GM21447 (cell line): ENCODE data around the gene CHTF18.

ENCODE experiments used
- ATAC-seq: cut with Tn5 transposase; IDR thresholded peaks from one replicate; pipeline ENCODE4 v1.9.1; 2021; ENCODE audit not compliant: unreplicated experiment

The CHTF18 gene

DNA sequence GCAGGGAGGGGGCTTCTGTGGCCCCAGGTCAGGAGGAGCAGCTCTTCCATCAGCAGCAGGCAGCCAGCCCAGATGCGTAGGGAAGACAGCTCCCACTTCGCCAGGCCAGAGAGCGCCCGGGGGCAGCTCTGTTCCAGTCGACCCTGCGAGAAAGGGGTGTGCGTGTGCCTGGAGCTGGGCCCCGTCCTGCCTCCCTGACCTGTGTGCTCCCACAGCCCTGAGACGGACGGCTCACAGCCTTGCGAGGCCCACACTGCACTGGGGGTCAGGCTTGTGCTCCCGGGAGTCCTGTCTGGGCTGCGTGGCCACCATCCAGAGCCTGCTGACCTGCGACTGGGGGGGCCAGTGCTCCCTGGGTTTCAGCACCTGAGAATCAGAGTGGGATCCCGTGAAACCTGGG, 28.4 kb upstream of the CHTF18 start:
- no peak for ATAC-seq

DNA sequence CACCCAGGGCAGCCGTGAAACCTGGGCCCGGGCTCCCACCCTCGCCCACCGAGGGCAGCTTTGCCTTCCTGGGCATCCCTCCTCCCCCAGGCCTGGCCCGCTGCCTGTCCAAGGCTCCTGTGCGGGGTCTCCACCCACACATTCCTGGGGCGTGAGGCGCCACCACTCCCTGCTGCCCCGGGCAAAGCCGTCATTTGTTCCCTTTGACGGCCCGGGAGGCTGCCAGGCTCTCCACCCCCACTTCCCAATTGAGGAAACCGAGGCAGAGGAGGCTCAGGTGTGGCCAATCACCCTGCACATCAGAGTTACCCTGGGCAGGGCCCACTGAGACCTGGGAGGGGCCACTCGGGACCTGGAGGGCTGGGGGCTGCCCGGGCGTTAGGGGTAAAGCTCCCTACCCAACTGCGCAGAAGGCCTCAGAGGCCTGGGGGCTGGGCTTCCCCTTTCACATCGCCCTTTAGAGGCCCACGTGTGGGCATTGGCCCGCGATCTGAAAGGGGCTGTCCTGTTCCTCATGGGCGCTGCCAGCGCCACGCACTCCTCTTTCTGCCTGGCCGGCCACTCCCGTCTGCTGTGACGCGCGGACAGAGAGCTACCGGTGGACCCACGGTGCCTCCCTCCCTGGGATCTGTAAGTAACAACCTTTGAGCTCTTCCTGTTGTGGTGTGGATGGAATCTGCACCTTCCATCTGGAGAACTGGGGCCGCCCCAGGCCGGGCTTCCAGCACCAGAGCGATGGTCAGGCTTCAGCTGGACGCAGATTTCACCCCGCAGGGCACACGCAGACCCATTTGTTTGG, 27.7 kb upstream of the CHTF18 start, which contains the start of gene MSLN:
Gene MSLN (plus strand): TSS at position 190 of the 799 bp plus-strand sequence. CDS start 1,947 bp downstream, outside the sequence.
- ATAC-seq = no peak

DNA sequence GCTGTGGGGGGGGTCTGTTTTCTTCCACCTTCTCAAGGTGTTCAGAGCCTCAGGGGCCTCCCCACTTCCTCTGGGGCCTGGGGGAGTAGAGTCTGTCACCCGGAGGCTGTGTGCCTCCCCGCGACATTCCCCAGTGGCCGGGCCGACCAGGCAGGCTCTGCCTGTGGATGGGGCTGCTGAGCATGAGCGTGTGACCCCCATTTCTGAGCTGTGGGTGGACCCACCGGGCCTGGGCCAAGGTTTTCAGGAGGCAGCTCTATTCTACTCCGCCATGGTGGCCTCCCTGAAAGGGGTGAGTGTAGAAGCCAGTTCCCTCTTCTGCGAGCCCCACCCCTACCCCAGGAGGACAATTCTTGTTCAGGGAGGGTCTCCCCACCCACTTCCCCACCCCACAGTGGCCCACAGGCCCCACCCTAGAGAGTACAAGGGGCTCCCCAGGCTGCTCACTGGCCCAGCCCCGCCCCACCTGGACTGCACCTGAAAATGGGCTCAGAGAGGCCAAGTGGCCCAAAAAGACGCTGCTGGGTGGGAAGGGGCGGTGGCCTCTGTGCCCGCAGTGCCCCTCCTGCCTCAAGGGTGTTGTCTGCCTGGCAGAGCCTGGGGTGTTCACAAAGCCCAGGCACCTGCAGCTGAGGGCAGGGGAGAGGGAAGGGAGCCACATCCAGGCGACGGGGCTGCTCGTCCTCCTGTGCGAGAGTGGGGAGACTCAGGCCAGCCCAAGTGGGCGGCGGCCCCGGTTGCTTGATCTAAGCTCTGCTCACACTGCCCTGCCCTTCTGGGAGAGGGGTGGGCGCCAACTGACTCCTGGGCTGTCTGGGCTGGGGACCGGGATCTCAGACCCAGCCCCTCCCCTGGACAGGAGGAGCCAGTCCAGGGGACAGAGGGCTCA, 26.6 kb upstream of the CHTF18 start:
- ATAC-seq = no peak

DNA sequence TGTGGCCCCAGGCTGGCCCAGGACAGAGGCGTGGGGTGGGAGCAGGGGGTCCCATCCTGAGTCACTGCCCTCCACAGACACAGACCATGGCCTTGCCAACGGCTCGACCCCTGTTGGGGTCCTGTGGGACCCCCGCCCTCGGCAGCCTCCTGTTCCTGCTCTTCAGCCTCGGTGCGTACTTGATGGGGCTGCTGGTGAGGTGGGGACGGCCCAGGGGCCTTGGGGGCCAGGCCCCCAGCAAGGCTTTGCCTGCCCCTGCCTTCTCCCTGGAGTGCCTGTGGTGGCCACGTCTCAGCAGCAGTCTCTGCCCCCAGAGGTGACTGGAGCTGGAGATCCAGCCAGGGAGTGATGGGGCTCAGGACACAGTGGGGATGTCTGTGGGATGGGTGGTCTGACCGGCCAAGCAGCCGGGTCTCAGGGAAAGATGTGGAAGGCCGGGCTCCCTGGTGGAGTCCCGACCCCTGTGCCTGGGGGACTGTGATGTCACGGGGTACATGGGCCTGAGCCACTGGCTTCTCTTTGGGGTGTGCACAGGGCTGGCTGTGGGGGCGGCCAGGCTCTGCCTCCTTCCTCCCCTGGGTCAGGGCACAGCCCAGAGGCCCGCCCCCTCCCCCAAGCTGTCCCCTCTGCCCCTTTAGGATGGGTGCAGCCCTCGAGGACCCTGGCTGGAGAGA, 25.7 kb upstream of the CHTF18 start:
- ATAC-seq = no peak

DNA sequence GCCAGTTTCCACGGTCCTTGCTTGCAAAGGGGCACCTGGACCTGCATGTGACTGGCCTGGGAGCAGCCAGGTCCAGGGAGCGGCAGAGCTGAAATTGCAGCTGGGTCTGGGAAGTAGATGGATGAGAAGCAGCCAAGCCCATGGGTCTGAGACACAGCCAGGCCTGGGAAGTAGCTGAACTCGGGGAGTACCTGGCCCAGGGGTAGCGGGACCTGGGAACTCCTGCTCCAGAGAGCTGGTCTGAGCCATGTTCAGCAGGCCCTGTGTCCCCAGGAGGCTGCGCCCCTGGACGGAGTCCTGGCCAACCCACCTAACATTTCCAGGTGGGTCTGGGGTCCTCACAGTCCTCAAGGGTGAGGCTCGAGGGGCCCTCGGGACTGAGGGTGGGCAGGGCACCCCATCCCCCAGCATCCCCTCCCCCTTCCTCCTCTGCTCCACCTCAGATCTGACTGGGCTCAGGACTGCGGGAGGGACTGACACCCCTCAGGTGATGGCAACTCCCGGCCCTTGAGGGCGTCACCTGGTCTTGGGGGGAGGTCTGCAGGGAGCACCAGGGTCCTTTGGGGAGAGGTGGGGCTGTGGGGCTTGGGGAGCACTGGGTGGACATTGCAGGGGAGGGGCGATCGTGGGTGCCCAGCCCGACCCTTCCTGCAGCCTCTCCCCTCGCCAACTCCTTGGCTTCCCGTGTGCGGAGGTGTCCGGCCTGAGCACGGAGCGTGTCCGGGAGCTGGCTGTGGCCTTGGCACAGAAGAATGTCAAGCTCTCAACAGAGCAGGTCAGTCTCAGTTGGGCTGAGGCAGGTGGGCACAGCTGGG, 24.8 kb upstream of the CHTF18 start:
- no peak for ATAC-seq

DNA sequence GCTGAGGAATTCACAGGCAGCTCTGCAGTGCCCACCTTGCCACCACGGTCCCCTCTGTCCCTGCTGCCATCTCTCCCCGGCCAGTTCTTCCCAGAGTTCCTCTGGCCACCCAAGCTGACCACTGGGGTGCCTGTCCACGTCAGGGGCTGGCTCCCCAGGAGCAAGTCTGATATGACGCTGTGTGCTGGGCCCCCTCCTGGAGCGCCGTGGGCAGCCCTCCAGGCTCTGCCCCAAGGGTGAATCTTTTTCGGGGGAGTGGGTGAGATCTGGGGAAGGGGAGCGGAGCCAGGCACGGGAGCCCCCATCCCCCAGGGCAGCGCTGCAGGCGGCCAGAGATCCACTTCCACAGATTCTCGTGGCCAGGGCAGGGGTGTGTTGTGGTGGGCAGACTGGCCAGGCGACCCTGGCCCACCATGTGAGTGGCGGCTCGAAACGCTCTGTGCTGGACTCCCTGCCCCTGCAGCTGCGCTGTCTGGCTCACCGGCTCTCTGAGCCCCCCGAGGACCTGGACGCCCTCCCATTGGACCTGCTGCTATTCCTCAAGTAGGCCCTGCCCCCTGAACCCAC, 24.2 kb upstream of the CHTF18 start:
- ATAC-seq = no peak

DNA sequence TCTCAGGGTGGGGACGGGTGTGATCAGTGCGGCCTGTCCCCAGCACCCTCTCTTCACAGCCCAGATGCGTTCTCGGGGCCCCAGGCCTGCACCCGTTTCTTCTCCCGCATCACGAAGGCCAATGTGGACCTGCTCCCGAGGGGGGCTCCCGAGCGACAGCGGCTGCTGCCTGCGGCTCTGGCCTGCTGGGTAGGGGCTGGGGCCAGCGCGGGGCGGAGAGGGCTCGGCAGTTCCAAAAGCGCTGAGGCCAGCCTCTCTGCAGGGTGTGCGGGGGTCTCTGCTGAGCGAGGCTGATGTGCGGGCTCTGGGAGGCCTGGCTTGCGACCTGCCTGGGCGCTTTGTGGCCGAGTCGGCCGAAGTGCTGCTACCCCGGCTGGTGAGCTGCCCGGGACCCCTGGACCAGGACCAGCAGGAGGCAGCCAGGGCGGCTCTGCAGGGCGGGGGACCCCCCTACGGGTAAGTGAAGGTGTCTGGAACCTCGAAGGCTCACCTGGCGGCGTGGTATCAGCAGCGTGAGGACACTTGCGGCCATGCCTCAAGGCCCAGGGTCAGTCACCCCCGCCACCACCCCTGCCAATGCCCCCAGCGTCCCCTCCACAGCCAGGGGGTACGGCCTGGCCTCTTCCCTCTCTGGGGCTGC, 23.5 kb upstream of the CHTF18 start:
- ATAC-seq = no peak

DNA sequence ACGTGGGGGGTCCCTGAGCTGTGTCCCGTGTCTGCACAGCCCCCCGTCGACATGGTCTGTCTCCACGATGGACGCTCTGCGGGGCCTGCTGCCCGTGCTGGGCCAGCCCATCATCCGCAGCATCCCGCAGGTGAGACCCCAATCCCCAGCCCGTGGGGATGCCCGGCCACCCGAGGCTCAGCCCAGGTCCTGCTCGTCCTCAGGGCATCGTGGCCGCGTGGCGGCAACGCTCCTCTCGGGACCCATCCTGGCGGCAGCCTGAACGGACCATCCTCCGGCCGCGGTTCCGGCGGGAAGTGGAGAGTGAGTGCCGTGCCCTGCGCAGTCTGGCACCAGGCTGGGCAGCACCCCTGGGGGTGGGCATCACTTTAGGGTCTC, 22.9 kb upstream of the CHTF18 start:
- no peak for ATAC-seq

DNA sequence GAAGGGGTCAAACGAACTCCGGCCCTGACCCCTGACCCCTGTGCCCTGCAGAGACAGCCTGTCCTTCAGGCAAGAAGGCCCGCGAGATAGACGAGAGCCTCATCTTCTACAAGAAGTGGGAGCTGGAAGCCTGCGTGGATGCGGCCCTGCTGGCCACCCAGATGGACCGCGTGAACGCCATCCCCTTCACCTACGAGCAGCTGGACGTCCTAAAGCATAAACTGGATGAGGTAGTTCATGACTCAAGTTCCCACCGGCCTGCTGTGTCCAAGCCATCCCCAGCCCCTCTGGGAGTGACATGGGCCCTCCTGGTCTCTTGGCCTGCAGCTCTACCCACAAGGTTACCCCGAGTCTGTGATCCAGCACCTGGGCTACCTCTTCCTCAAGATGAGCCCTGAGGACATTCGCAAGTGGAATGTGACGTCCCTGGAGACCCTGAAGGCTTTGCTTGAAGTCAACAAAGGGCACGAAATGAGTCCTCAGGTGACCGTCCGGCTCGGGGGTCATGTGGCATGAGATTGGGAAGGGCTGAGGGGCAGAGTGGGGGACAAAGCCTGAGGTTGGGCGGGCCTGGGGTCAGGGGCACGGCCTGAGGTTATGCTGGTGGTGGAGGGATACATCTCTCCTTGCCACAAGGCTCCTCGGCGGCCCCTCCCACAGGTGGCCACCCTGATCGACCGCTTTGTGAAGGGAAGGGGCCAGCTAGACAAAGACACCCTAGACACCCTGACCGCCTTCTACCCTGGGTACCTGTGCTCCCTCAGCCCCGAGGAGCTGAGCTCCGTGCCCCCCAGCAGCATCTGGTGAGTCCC, 22.2 kb upstream of the CHTF18 start:
- ATAC-seq = no peak

DNA sequence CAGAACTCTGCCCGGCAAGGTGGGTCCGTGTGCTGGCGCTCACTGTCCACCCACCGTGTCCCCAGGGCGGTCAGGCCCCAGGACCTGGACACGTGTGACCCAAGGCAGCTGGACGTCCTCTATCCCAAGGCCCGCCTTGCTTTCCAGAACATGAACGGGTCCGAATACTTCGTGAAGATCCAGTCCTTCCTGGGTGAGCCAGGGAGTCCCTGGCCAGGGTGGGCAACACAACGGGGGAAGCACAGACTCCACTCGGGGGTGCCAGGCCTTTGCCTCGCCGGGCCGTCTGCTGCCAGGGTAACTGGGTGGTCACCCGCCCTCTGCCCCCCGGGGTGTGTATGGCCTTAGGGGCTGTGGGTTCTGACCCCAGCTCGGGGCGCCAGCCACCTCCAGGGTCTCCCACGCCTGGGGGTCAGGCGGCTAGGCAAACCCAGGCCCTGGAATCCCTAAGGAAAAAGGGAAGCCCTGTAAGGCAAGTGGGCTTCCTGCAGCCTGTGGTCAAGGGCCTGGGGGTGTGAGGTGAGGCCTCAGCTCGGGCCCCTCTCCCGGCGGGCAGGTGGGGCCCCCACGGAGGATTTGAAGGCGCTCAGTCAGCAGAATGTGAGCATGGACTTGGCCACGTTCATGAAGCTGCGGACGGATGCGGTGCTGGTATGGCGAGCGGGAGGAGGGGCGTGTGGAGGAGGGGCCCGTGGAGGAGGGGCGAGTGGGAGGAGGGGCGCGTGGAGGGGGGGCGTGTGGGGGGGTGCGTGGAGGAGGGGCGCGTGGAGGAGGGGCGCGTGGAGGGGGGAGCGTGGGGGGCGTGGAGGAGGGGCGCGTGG, 21.4 kb upstream of the CHTF18 start:
- no peak for ATAC-seq

DNA sequence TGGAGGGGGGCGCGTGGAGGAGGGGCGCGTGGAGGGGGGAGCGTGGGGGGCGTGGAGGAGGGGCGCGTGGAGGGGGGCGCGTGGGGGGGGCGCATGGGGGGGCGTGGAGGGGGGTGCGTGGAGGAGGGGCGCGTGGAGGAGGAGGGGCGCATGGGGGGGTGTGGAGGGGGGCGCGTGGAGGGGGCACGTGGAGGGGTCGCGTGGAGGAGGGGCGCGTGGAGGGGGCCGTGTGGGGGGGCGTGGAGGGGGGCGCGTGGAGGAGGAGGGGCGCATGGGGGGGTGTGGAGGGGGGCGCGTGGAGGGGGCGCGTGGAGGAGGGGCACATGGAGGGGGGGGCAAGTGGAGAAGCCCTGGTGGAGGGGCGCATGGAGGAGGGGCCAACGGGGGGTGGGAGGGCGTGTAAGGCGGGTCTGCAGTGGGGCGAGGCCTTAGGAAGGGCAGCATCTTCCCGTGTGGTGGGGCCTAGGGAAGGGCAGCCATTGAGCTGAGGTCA, 20.6 kb upstream of the CHTF18 start:
- ATAC-seq = no peak

DNA sequence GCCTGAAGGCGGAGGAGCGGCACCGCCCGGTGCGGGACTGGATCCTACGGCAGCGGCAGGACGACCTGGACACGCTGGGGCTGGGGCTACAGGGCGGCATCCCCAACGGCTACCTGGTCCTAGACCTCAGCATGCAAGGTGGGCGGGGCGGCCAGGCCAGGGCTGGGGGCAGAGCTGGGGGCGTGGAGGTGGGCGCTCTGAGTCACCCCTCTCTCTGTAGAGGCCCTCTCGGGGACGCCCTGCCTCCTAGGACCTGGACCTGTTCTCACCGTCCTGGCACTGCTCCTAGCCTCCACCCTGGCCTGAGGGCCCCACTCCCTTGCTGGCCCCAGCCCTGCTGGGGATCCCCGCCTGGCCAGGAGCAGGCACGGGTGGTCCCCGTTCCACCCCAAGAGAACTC, 20.0 kb upstream of the CHTF18 start:
- ATAC-seq = no peak

DNA sequence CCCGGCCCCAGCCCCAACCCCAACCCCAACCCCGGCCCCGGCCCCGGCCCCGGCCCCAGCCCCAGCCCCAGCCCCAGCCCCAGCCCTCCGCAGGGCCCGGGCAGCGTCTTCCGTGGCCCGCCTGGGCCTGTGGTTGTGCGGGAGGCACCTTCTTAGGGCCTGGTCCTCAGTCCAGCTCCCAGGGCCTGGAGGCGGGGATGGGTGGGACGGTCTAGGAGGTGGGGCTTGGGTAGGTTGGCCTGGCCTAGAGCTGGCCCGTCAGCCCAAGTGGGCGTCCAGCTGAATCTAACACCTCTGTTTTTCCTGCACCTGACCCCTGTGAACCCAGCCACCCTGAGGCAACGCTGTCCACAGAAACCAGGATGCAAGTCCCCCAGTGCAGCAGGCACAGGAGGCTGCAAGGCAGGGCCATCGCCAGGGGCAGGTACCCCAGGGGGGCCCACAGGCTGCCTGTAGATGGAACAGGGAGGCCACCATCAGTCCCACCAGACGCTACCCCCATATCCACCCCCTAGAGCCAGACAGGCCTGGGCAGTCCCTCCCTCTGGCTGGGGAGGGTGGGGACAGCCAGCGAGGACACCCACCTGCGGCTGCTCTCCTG, 19.1 kb upstream of the CHTF18 start:
- no peak for ATAC-seq

DNA sequence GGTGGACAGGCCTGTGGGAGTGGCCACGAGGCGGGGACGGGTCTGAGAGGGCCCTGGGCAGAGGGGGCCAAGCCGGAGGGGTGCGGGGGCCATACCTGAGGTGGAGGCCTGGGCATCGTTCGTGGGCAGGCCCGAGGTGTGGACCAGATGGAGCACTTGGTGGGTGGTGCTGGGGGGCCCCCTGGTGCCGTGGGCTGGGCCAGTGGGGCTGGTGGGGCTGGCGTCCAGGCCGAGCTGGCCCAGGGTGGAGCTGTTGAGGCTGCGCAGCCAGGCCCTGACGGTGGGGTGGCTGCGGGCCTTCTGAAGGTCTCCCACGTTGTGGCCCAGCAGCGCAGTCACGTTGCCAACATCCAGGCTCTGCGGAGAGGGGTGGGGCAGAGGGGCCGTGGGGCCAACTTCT, 18.5 kb upstream of the CHTF18 start:
- ATAC-seq = no peak

DNA sequence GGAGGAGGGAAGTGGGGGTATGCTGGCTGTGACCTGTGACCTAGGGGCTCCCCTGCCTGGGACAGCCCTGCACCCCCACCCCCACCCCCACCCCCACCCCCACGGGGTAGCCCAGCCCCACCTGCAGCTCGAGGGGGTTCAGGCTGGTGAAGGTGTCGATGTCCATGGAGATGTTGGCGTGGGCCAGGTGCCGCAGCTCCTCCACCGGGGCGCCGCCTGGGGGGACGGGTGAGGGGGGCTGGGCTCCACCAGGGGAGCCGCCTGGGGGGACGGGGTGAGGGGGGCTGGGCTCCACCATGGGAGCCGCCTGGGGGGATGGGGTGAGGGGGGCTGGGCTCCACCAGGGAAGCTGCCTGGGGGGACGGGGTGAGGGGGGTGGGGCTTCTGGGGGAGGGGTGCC, 18.0 kb upstream of the CHTF18 start:
- ATAC-seq = no peak

DNA sequence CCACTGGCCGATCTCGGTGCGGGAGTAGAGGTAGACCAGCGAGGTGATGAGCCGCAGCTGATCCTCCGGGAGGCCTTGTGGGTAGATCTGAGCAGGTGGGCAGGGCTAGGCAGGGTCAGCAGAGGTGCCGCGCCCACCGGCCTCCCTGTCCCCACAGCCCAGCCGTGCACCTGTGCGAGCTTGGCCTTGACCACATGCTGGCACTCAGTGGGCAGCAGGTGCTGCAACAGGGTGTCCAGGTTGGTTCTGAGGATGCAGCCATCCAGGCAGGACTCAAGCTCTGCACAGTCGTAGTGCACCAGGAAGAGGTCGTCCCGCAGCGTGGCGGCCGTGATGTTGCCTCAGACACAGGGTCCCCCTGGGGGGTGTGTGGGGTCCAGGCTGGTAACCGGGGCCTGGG, 15.5 kb upstream of the CHTF18 start:
- no peak for ATAC-seq

DNA sequence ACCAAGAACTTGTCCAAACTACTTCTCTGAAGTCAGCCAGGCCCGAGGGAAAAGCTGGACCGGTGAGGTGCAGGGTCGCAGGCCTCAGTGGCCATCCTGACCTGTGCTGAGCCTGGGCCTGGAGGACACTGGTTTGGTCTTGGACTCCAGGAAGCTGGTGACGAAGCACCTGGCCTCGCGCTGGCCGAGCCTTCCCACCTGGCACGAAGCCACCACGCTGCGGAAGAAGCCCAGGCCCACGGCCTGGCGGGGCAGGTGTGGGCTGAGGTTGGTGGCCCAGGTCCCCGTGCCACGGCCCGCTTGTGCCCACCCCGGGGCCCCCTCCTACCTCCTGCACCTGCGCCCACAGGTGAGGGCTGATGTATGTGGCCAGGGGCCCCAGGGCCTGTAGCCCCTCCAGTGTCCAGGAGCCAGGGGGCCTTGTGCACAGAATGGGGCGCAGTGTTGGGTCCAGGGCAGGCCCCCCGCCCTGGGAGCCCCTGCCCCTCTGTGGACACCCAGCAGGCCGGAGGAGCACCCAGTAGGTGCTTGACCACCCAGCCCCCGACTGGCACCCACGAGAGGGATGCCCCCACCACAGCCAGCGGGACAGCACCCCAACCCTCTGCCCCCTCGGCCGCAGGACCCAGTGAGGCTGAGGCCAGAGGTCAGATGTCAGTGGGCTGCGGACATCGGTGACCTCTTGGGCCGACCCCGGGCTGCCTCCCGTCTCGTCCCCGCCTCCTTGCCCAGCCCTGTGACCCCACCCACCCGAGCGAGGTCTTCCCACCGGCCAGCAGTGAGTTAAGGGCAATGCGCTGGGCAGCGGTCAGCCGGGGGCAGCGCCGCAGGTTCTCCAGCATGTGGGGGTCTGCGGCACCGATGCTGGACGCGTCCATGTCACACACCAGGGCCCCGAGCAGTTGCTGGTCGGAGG, 14.1 kb upstream of the CHTF18 start:
- no peak for ATAC-seq
